Common myeloid progenitor, CD34-positive (primary cell): Measurements from ENCODE around the gene PPFIA3.

Source experiments
- CTCF ChIA-PET: fragments of 350-600 bp; sonication (Branson Sonifier 250); formaldehyde crosslinking; loops from one replicate; lab custom pipeline; 2021; ENCODE audit warnings: antibody characterized with exemption; lab: Charles Lee
- POLR2A ChIA-PET: fragments of 350-600 bp; sonication (Branson Sonifier 250); formaldehyde crosslinking; loops from one replicate; lab custom pipeline; 2021; ENCODE audit warnings: antibody characterized with exemption; lab: Charles Lee
- DNase-seq, 3 donors: peaks; one replicate each; pipeline versions ENCODE4 v3.0.0 to v3.0.0-alpha.2; 2013
- H3K27ac ChIP-seq, 2 experiments: 1 replicate in 1 of 2; 2 replicates in 1 of 2; pipeline ENCODE4 v1.7.0; 2013; ENCODE audit warnings: inconsistent platforms in 2 of 2, low read length in 2 of 2, mild to moderate bottlenecking in 2 of 2, low read depth in 1 of 2, moderate library complexity in 1 of 2; ENCODE audit not compliant: severe bottlenecking in 2 of 2, insufficient read depth in 1 of 2, poor library complexity in 1 of 2
- H3K27me3 ChIP-seq, 5 experiments: replicated peaks in 2 of 5; 1 replicate in 3 of 5; 2 replicates in 2 of 5; pipeline versions ENCODE4 v1.6.1 to v1.7.0; 2013; ENCODE audit warnings: low read length in 4 of 5, mild to moderate bottlenecking in 2 of 5, moderate library complexity in 2 of 5, inconsistent platforms in 1 of 5; ENCODE audit not compliant: insufficient read depth in 5 of 5, control insufficient read depth in 4 of 5
- H3K36me3 ChIP-seq, 4 experiments: 1 replicate in 2 of 4; 2 replicates in 2 of 4; pipeline versions ENCODE4 v1.6.1 to v1.7.0; 2013; ENCODE audit warnings: low read length in 3 of 4, control low read depth in 1 of 4, mild to moderate bottlenecking in 1 of 4; ENCODE audit not compliant: control insufficient read depth in 4 of 4, insufficient read depth in 4 of 4
- H3K4me1 ChIP-seq, 4 experiments: 1 replicate in 3 of 4; 2 replicates in 1 of 4; pipeline versions ENCODE4 v1.6.1 to v1.7.1; 2013; ENCODE audit warnings: low read length in 3 of 4, mild to moderate bottlenecking in 3 of 4, control low read depth in 1 of 4, inconsistent platforms in 1 of 4, moderate library complexity in 1 of 4; ENCODE audit not compliant: control insufficient read depth in 4 of 4, insufficient read depth in 4 of 4; ENCODE audit errors: control extremely low read depth in 1 of 4
- H3K4me3 ChIP-seq, 7 experiments: 1 replicate in 4 of 7; 2 replicates in 3 of 7; pipeline versions ENCODE4 v1.5.1 to v1.7.0; 2013; ENCODE audit warnings: mild to moderate bottlenecking in 7 of 7, low read length in 6 of 7, moderate library complexity in 6 of 7, inconsistent platforms in 2 of 7, low read depth in 2 of 7, control low read depth in 1 of 7; ENCODE audit not compliant: insufficient read depth in 4 of 7, control insufficient read depth in 1 of 7; ENCODE audit errors: extremely low read depth in 1 of 7
- H3K9me3 ChIP-seq, 5 experiments: 1 replicate in 4 of 5; 2 replicates in 1 of 5; pipeline versions ENCODE4 v1.6.1 to v1.7.1; 2013; ENCODE audit warnings: low read length in 4 of 5, mild to moderate bottlenecking in 2 of 5, inconsistent platforms in 1 of 5, low read depth in 1 of 5, moderate library complexity in 1 of 5; ENCODE audit not compliant: control insufficient read depth in 4 of 5, insufficient read depth in 2 of 5; ENCODE audit errors: control extremely low read depth in 1 of 5
- WGBS: methylation state at CpG from one replicate; pipeline ENCODE4 v1.1.5; 2013; ENCODE audit not compliant: insufficient coverage; 5-methylcytosine and 5-hydroxymethylcytosine counted together

Gene PPFIA3

DNA sequence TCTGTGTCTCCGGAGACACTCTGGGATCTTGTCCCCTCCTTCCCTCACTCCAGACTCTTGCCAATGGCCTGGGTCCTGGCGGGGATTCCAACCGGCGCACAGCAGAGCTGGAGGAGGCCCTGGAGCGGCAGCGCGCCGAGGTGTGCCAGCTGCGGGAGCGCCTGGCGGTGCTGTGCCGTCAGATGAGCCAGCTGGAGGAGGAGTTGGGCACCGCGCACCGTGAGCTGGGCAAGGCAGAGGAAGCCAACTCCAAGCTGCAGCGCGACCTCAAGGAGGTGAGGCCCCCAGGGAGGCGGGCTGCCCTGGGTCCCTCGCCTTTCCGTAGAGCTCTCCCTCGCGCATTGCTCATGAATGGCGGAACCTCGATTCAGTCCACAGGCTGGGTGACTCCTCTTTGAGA, 11.0 kb downstream of the PPFIA3 start:
- DNase-seq: no peak
- CTCF ChIA-PET: interaction anchor here (0.8 to 2.3 kb wide), 9 partner anchors 9 to 80 kb away, joined by 3 to 13 read pairs (median 3); partner anchors contain the start of gene LIN7B

DNA sequence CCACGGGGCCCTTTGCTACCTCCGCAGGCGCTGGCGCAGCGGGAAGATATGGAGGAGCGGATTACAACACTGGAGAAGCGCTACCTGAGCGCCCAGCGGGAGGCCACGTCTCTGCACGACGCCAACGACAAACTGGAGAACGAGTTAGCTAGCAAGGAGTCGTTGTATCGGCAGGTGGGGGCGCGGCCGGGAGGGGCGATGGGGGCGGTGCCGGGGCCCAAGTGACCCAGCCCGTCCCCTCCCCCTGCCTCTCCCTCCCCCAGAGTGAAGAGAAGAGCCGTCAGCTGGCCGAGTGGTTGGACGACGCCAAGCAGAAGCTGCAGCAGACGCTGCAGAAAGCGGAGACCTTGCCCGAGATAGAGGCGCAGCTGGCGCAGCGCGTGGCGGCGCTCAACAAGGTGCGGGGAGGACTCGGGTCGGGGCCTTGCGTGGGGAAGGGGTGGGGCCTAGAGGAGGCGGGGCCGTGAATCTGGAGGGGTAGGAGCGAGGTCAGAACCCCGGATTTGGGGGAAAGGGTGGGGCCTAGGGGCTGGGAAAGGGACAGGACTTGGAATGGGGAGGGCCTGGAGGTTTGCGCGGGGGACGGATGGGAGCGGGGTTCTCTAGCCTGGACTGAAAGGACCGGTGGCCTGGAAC, 13.7 kb downstream of the PPFIA3 start:
- 48% methylated on average over 32 of the region's 49 CpGs for WGBS
- H3K36me3 ChIP-seq: no peaks in the 10 kb centered on the region
- peak overlapping the region in 5 of 7 experiments; percentile 30 to 83 (median 61) for H3K4me3 ChIP-seq
- peaks cover 0 to 5% (median 0%) of the 10 kb centered on the region in 5 experiments for H3K27me3 ChIP-seq
- H3K27ac ChIP-seq: no peak overlapping the region
- ChIA-PET CTCF (interaction anchor here (0.8 to 3.3 kb wide), 4 partner anchors 12 to 35 kb away, joined by 3 to 11 read pairs (median 4); partner anchors contain the start of gene LIN7B), POLR2A (interaction anchor here (0.5 kb wide), 1 partner anchor 61 kb away, joined by 3 read pairs; the partner anchor contains the start of gene KCNA7)
- H3K9me3 ChIP-seq: peaks cover 0 to 2% (median 0%) of the 10 kb centered on the region in 5 experiments
- DNase-seq: peak; percentile 50 to 68 (median 55)
- H3K4me1 ChIP-seq: peaks cover 0 to 23% (median 15%) of the 10 kb centered on the region in 4 experiments

More for the DNA sequence above, 11.0 kb downstream of the PPFIA3 start:
- Histone ChIP-seq H3K27ac (no peak overlapping the region), H3K4me3 (no peak overlapping the region), H3K4me1 (peaks cover 0 to 26% (median 13%) of the 10 kb centered on the region in 4 experiments), H3K36me3 (no peaks in the 10 kb centered on the region), H3K27me3 (peaks cover 0 to 6% (median 0%) of the 10 kb centered on the region in 5 experiments), H3K9me3 (peaks cover 0 to 2% (median 0%) of the 10 kb centered on the region in 5 experiments)
- POLR2A ChIA-PET: no interaction called here
- WGBS: 99% methylated on average over 24 of the region's 24 CpGs

DNA sequence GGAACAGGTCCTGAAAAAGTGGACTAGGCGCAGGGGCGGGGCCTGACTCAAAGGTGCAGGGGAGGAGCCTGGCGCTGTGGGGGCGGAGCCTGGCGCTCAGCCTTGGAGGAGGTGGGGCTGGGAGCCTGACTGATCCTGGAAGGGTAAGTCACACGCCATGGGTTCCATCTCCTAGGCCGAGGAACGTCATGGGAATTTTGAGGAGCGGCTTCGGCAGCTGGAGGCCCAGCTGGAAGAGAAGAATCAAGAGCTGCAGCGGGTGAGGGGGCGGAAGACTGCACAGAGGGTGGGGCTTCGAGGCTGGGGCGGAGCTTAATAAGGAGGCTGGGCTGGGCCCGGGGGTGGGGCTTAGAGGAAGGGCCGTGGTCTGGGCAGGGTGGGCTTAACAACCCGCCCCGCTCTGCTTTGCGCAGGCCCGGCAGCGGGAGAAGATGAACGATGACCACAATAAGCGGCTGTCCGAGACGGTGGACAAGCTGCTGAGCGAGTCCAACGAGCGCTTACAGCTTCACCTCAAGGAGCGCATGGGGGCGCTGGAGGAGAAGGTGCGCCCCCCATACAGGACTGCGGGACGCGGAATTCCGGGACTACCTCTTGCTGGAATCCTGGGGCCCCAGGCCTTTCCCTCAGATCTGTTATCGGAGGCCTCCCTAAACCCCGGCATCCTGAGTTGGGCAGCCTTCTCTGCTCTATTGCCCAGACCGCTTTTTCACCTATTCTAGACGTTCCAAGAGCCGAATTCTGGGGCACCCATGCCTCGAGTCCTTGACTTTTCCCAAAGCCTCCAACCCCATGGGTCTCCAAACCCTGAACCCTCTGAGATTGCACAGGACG, 14.5 kb downstream of the PPFIA3 start:
- ChIA-PET CTCF (interaction anchor here (0.8 to 3.3 kb wide), 8 partner anchors 11 to 88 kb away, joined by 3 to 15 read pairs (median 4); partner anchors contain the start of gene LIN7B), POLR2A (interaction anchor here (0.5 kb wide), 1 partner anchor 62 kb away, joined by 3 read pairs; the partner anchor contains the start of gene KCNA7)
- 35% methylated on average over 41 of the region's 42 CpGs for WGBS
- H3K9me3 ChIP-seq: peaks cover 0 to 2% (median 0%) of the 10 kb centered on the region in 5 experiments
- no peak overlapping the region for H3K27ac ChIP-seq
- peaks cover 0 to 19% (median 8%) of the 10 kb centered on the region in 4 experiments for H3K4me1 ChIP-seq
- H3K36me3 ChIP-seq: no peaks in the 10 kb centered on the region
- peaks cover 0 to 5% (median 0%) of the 10 kb centered on the region in 5 experiments for H3K27me3 ChIP-seq
- peak; percentile 62 to 70 (median 63) for DNase-seq
- H3K4me3 ChIP-seq: peak overlapping the region in 5 of 7 experiments; percentile 30 to 83 (median 61)

DNA sequence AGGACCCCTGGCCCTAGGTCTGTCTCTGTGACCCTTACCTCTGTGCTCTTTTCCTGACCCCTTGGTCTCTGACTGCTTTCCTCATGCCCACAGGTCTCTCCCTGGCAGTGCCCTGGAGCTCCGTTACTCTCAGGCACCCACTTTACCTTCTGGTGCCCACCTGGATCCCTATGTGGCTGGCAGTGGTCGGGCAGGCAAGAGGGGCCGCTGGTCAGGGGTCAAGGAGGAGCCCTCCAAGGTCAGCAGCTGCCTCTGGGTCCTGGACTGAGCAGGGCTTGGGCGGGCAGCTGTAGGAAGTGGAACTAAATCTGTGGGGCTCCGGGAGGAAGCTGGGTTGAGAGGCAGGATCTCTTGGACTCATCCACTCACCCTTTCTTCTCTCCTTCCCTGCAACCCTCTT, 16.3 kb downstream of the PPFIA3 start:
- H3K36me3 ChIP-seq: no peaks in the 10 kb centered on the region
- H3K9me3 ChIP-seq: no peaks in the 10 kb centered on the region
- ChIA-PET POLR2A (no interaction called here), CTCF (interaction anchor here (1.2 to 3.2 kb wide), 4 partner anchors 10 to 38 kb away, joined by 3 to 15 read pairs (median 6); no protein-coding TSS in a partner anchor)
- H3K4me3 ChIP-seq: no peak overlapping the region
- no peak overlapping the region for H3K27ac ChIP-seq
- 100% methylated on average over 2 of the region's 5 CpGs for WGBS
- H3K27me3 ChIP-seq: peaks cover 0 to 2% (median 0%) of the 10 kb centered on the region in 5 experiments
- DNase-seq: no peak
- peaks cover 0 to 18% (median 8%) of the 10 kb centered on the region in 4 experiments for H3K4me1 ChIP-seq

DNA sequence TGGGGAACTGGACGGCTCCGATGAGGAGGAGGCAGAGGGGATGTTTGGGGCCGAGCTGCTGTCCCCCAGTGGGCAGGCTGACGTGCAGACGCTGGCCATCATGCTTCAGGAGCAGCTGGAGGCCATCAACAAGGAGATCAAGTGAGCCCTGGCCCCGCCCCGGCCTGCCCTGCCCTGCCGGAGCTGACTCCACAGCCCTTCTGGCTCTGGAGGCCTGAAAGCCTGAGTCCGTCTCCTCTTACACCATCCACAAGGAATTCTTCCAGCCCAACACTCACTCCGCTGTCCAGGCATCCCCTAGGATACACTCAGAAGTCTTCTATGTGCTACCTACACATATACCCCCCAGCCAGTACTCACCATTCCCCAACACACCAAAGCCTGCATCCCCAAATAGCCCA, 17.4 kb downstream of the PPFIA3 start:
- DNase-seq: no peak
- no peaks in the 10 kb centered on the region for H3K9me3 ChIP-seq
- 100% methylated on average over 8 of the region's 10 CpGs for WGBS
- ChIA-PET CTCF (interaction anchor here (1.2 to 3.2 kb wide), 3 partner anchors 9 to 39 kb away, joined by 3 to 15 read pairs (median 4); no protein-coding TSS in a partner anchor), POLR2A (no interaction called here)
- H3K4me1 ChIP-seq: peaks cover 0 to 18% (median 8%) of the 10 kb centered on the region in 4 experiments
- H3K27me3 ChIP-seq: peaks cover 0 to 2% (median 0%) of the 10 kb centered on the region in 5 experiments
- H3K27ac ChIP-seq: no peak overlapping the region
- H3K4me3 ChIP-seq: no peak overlapping the region
- no peaks in the 10 kb centered on the region for H3K36me3 ChIP-seq

DNA sequence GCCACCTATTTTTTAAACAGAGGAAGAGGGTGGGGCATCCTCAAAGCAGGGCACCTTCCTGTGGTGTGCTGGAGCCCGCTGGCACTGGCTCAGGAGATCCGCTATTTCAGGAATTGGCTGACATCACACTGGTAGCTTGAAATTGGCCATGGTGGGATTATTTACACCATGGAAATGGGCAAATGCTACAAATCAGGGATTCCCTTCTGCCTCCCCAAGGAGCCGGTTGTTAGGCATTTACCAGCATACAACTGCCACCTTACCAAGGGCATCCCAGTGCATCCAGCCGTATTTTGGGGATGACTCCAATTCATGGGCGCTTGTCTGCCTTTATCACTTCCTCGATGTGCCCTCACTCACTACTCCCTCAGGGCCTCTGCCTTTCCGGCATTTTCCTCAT, 21.6 kb downstream of the PPFIA3 start:
- ChIA-PET POLR2A (no interaction called here), CTCF (interaction anchor here (1.5 to 2.3 kb wide), 2 partner anchors 35 to 43 kb away, joined by 5 to 7 read pairs; no protein-coding TSS in a partner anchor)

More for the DNA sequence above, 21.6 kb downstream of the PPFIA3 start:
- no peak overlapping the region for H3K4me3 ChIP-seq
- no peaks in the 10 kb centered on the region for H3K36me3 ChIP-seq
- DNase-seq: no peak
- H3K27ac ChIP-seq: no peak overlapping the region
- H3K27me3 ChIP-seq: peaks cover 0 to 2% (median 0%) of the 10 kb centered on the region in 5 experiments
- H3K4me1 ChIP-seq: peaks cover 0 to 15% (median 11%) of the 10 kb centered on the region in 4 experiments
- 87% methylated on average over 7 of the region's 7 CpGs for WGBS
- no peaks in the 10 kb centered on the region for H3K9me3 ChIP-seq
